Measurements from ENCODE around the gene FBRS.
"Not testable (repeated sequence)": the region's sequence is repeated elsewhere in the genome, so short reads cannot be mapped to it uniquely, and the experiment has no call there.

The FBRS gene

DNA sequence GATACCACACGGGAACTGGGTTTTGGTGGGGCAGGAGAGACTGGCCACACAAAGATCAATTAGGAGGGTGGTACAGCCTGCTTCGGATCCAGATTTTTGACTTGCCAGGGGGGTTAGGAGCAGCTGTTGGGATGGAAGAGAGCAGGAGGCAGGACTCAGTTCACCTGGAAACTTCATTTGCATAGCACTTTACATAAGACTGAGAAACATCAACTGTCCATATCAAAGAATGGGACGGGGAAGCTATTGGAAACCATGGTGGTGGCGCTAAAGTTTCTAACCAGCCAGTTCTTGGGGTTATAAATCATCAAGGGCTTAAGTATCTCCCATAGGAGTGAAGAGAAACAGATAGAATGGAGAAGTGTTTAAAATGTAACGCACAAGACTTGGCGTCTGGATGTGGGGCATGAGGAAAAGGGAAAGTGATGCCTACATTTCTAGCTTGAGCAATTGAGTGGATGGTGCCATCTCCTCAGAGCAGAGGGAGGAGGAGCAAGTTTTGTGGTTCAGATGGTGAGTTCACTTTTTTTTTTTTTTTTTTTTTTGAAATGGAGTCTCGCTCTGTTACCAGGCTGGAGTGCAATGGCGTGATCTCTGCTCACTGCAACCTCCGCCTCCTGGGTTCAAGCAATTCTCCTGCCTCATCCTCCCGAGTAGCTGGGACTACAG, 34.3 kb downstream of the FBRS start:
- intact Hi-C loops (cut with DNase I), result no loop called here

DNA sequence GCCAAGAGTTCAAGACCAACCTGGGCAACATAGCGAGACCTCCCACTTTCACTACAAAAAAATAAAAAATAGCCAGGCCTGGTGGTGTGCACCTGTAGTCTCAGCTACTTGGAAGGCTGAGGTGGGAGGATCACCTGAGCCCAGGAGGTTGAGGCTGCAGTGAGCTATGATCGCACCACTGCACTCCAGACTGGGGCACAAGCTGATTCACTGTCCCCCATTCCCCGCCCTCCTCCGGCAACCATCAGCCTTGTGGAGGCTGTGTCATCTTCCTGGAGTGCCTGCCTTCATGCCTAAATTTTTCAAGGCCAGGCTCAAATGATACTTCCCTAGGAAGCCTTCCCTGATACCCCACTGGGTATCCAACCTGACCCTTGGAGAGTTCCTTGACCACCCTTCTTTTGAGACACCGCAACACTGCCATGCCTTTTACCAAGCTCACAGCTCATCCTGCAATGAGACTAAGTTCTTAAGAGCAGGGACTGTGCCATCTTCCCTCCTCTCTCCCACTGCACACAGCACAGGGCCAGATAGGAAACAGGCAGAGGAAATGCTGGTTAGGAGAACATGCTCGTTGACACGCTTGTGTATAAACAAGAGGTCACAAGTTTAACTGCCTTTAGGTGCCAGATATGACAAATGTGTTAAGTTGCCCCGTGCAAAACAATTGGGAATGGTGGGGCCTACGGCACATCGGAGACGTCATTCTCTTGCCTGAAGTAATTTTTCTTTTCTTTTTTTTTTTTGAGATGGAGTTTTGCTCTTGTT, 36.9 kb downstream of the FBRS start:
- DNase-seq, result peak in 1 of 10 donors; percentile 50
- intact Hi-C loops (cut with DNase I), result no loop called here

More for the DNA sequence above, 34.3 kb downstream of the FBRS start:
- peak in 2 of 10 donors; percentile 2 to 31 for DNase-seq

DNA sequence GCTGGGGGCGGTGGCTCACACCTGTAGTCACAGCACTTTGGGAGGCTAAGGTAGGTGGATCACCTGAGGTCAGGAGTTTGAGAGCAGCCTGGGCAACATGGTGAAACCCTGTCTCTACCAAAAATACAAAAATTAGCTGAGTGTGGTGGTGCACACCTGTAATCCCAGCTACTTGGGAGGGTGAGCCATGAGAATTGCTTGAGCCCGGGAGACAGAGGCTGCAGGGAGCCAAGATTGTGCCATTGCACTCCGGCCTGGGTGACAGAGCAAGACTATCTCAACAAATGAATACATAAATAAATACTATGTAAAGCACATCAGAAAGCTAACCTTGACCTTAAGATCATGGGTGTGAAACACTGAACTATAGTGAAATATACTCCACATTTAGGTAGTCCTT, 38.4 kb downstream of the FBRS start:
- intact Hi-C loops (cut with DNase I), result not testable (repeated sequence)
- DNase-seq, result peak in 2 of 10 donors; percentile 32 to 54

DNA sequence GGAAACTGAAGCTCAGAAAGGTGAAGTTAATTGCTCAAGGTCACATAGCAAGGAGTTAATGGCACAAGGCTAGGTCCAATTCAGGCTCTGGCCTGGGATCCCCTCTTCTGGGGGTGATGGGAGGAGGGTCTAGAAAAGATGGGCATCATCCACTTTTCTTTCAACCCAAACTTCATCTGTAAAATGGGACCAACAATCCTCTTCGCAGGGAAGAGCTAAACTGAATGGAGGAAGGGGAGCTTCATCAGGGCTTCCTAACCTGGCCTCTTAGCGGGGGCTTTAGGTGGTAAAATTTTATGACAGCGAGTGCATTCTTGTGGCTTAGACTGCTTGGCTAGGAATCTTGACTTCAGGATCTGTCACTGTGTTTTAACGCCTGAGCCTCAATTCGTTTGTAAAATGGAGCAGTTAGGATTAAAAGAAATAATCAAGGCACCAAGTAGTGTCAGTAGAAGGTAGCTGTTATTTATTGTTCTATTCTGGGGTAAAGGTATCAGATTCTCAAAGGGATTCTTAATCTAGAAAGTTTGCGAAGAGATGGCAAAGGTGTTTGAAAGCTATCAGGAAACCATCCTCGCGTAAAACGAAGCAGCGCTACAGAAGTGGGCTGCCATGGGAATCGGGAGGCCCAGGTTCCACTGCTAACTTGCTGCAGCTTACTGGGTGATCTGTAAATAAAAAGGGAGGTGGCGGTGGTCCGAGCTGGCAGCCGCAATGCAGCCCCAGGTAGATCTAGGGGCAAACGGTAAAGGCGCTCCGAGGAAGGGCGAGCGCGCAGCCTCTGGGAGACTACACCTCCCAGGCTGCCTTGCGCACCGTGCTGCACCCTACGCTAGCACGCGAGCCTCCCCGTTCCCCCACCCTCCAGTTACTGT, 39.3 kb downstream of the FBRS start:
- peak in 9 of 10 donors; percentile 97 to 100 (median 98) for DNase-seq

DNA sequence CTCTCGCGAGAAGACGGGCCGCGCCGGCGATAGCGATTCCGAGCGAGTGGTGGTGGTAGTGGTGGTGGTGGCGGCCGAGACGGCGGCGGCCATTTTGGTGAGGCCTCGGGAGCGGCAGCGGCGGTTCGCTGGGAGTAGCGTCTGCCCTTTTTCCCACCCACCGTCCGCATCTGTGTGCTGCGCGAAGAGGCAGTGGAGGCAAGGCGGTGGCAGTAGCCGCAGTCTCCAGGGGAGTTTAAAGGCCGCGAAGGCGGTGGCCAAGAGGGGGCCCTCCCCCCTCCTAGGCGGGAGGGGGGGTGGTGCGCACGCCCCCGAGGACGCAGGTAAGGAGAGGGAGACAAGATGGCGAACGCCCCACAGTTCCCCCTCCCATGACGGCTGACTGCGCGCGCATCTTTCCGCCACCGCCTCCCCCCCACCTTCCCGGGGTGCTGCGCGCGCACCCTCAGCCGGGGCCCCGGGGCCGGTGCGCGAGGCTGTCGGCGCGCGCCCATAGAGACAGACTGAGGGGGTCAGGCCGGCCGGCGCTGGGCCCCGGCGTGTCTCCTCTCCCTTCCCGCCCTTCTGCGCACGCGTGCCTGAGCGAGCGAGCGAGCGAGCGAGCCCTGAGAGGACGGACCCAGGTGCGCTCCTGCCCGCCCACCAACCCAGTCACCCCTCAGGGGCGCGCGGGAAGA, 40.0 kb downstream of the FBRS start:
- DNase-seq, result peak; percentile 79 to 99 (median 84)
- intact Hi-C loops (cut with DNase I), result loop anchor here (1.0 to 2.0 kb wide), 3 partner anchors 40 to 51 kb away; partner anchors contain the start of genes FBRS, PHKG2 and PRR14

More for the DNA sequence above, 39.3 kb downstream of the FBRS start:
- intact Hi-C loops (cut with DNase I), result loop anchor here (1.0 to 2.0 kb wide), 3 partner anchors 39 to 51 kb away; partner anchors contain the start of genes FBRS, PHKG2 and PRR14

DNA sequence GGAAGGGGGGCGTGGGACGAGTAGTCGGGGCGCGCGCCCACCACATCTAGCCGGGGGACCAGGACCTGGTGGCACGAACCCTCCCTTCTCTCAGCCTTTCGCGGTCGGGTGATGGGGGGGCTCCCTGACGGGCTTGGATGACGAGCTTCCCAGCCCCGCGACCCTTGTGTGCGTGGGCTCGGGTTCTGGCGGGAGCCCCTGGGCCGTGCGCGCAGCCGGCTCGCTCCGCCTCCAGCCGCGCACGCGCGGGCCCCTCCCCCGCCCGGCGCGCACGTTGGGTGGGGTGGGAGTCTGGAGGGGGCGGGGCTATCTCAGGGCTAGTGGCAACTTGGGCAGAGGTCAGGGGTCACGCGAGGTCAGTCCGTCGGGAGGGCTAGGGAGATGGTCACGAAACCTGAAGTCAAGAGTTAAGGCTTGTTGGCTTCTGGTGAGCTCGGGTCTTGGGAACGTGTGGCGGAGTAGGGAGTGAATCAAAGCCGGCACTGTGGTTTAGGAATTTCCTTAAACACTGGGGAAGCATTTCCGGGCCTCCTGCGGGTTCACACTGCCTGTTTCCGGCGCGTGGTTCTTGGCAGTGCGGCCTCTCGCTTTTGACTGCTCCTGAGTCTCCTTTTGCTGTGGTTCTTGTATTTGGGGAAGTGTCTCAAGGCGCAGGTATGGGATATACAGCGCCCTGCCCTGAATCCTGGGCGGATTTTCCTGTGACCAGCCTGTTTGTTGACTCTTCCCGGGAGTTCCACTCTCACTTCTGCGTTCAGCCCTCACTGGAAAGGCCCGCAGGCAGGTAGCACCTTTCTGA, 40.8 kb downstream of the FBRS start, which contains the start of gene SRCAP:
SRCAP (plus strand) TSS at position 356 of the 799 bp plus-strand sequence. CDS start 1,654 bp downstream, outside the sequence.
- intact Hi-C loops (cut with DNase I), result loop anchor here (1.0 to 2.0 kb wide), 3 partner anchors 41 to 50 kb away; partner anchors contain the start of genes FBRS, PHKG2 and PRR14

DNA sequence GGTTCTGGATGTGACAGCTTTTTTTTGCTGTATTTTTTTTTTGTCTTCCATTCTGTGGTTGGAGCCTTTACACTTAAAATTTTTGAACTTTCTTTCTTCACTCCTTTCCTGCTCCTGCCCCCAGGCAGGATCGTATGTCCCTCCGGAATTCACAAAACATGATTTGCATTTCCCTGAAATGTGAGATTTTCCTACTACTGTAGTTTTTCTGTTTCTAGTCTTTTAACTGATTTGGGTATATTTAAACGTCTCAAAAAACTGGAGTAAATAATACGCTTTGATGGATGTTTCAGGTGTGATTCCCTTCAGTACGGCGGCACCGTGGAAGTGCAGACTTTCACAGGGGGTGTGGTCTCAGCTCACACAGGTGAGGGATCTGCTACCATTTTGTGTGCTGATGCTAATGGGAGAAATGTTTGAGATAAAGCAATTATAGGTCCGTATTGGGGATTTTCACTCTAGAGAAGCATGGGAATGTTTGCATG, 41.4 kb downstream of the FBRS start:
- no peak for DNase-seq
- intact Hi-C loops (cut with DNase I), result loop anchor here (2.0 kb wide), 2 partner anchors 49 kb away; partner anchors contain the start of genes PHKG2 and PRR14

More for the DNA sequence above, 40.8 kb downstream of the FBRS start, which contains the start of gene SRCAP:
- DNase-seq, result peak; percentile 69 to 97 (median 76)

DNA sequence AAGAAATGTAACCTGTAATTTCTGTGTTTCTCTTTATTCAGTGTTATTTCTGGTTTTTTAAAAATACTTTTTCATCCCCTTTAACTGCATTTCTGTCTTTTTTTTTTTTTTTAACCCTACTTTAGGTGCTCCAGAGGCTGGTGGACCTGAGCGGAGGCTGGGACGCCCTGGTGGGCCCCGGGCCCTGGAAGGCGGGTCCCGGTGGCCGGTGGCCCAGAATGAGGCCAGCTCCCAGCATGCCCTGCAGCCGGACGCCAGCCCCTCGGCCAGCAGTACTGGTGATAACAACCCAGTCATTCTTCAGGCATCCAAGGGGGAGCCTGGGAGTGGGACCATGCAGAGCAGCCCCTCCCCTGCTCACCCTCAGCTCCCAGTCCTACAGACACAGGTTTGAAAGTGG, 42.3 kb downstream of the FBRS start:
- intact Hi-C loops (cut with DNase I), result no loop called here
- DNase-seq, result peak in 2 of 10 donors; percentile 72 to 85

DNA sequence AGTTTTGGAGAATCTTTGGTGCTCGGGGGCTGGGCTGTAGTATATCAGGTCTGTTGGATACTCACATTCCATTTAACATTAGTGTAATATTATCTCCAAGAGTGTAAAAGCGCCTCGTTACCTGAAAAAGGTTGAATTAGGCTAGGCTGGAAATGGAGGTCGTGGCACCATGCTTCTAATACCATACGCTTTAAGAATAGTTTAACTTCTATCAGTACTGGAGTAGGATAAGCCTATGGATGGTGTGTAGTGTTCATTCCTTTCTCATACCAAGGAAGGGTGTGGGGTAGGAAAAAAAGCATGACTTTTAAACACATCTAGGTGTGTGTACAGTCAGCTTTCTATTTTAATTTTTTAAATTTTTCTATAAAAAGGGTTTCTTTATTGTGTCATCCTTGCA, 42.7 kb downstream of the FBRS start:
- DNase-seq, result peak in 1 of 10 donors; percentile 3
- intact Hi-C loops (cut with DNase I), result no loop called here

DNA sequence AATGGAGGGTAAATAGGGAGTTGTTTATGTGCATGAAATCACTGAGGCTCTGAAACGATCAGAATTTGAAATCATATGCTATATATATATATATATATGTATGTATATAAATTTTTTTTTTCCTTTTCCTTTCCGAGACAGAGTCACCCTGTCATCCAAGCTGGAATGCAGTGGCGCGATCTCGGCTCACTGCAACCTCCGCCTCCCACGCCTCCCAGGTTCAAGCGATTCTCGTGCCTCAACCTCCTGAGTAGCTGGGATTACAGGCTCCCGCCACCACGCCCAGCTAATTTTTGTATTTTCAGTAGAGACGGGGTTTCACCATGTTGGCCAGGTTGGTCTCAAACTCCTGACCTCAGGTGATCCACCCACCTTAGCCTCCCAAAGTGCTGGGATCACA, 44.8 kb downstream of the FBRS start:
- intact Hi-C loops (cut with DNase I), result not testable (repeated sequence)
- DNase-seq, result peak in 2 of 10 donors; percentile 30 to 39

DNA sequence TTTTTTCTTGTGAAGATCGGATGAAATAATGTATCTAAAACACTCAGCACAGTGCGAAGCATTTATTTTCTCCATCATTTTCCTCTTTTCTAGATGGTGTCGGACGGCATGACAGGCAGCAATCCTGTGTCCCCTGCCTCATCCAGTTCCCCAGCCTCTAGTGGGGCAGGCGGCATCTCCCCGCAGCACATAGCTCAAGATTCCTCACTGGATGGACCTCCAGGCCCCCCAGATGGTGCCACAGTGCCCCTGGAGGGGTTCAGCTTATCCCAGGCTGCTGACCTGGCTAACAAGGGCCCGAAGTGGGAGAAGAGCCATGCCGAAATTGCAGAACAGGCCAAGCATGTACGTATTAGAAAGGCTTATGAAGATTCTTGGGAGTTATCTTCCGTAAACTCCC, 45.7 kb downstream of the FBRS start:
- intact Hi-C loops (cut with DNase I), result no loop called here
- DNase-seq, result peak in 2 of 10 donors; percentile 2 to 52

DNA sequence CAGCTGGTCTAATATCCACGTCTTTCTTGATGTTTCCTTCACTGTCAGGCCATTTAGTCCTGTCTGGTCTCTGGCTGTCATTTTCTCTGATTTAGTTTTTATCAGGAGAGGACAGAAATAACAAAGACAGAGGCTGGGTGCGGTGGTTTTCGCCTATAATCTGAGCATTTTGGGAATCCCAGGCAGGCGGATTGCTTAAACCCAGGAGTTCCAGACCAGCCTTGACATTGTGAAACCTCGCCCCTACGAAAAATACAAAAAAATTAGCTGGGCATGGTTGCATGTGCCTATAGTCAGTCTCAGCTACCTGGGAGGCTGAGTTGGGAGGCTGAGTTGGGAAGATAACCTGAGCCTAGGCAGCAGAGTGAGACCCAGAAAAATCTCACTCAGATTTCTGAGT, 47.8 kb downstream of the FBRS start:
- DNase-seq, result peak in 2 of 10 donors; percentile 1 to 21
- intact Hi-C loops (cut with DNase I), result no loop called here

DNA sequence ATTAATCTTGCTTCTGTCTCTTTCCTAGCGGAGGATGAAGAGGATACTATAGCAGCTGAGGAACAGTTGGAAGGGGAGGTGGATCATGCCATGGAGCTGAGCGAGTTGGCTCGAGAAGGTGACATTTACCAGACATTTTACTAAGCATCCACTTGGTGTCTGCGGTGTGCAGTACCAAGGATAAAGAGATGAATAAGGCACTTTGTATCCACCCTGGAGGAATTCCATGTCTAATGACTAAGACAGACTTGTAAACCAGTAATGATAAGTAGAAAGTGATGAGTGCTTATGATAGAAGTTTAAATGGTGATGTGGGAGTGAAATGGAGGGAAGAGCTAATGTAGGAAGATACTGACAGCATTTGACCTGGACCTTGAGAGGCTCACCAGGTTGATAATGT, 52.7 kb downstream of the FBRS start:
- DNase-seq, result no peak
- intact Hi-C loops (cut with DNase I), result no loop called here

DNA sequence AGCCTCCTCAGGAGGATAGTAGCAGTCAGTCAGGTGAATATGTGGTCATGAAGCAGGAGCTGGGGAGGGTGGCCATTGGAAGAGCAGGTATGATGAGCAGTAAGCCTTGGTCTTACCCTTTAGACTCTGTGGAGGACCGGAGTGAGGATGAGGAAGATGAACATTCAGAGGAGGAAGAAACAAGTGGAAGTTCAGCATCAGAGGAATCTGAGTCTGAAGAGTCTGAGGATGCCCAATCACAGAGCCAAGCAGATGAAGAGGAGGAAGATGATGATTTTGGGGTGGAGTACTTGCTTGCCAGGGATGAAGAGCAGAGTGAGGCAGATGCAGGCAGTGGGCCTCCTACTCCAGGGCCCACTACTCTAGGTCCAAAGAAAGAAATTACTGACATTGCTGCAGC, 53.5 kb downstream of the FBRS start:
- intact Hi-C loops (cut with DNase I), result no loop called here
- DNase-seq, result peak in 1 of 10 donors; percentile 26

DNA sequence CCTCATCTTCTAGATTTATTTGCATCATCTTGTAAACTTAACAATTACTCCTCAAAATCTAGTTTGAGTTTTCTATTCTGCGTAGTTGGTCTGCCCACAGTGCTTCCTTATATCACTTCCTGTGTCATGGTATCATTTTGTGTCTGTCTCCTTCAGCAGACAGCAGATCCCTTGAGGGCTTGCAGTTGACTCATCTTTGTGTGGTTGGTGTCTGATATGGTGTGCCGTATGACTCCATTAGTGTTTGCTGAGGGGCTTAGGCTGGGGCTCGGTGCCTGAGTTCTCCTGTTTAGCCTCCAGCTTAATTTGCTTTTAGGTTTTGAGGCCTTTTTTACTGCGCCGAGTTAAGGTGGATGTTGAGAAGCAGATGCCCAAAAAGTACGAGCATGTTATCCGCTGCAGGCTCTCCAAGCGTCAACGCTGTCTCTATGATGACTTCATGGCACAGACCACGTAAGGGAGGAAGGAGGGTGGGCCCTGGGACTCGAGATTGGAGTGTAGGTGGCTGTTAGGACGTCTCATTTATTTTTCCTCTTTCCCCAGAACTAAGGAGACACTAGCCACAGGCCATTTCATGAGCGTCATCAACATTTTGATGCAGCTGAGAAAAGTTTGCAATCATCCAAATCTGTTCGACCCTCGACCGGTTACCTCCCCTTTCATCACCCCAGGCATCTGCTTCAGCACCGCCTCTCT, 57.7 kb downstream of the FBRS start:
- intact Hi-C loops (cut with DNase I), result no loop called here
- peak in 1 of 10 donors; percentile 14 for DNase-seq

DNA sequence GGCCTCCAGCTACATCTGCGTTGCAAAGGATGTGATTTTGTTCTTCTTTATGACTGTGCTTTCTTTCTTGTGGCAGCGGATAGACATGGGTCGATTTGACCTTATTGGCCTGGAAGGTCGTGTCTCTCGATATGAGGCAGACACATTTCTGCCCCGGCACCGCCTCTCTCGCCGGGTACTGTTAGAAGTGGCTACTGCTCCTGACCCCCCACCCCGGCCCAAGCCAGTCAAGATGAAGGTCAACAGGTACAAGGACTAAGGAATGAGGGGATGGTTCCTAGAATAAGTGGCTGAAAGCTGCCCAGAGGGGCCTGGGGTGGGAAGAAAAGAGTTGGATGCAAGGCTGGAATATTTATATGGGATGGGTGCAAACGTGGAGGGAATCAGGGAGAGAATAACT, 61.9 kb downstream of the FBRS start:
- intact Hi-C loops (cut with DNase I), result no loop called here
- peak in 1 of 10 donors; percentile 35 for DNase-seq

Data from posterior cingulate gyrus (tissue), 11 donors.